ENCODE measurements around the gene CSNK1D. TPM values are rescaled to one million over a fixed set of nuclear protein-coding genes. Genes with fewer than 3 reads are reported as not detected.
A peak's percentile ranks its signal among the peaks of the same experiment; 100 is the strongest.

CSNK1D gene
- total RNA-seq, 1 donor, result 57.0 TPM

DNA sequence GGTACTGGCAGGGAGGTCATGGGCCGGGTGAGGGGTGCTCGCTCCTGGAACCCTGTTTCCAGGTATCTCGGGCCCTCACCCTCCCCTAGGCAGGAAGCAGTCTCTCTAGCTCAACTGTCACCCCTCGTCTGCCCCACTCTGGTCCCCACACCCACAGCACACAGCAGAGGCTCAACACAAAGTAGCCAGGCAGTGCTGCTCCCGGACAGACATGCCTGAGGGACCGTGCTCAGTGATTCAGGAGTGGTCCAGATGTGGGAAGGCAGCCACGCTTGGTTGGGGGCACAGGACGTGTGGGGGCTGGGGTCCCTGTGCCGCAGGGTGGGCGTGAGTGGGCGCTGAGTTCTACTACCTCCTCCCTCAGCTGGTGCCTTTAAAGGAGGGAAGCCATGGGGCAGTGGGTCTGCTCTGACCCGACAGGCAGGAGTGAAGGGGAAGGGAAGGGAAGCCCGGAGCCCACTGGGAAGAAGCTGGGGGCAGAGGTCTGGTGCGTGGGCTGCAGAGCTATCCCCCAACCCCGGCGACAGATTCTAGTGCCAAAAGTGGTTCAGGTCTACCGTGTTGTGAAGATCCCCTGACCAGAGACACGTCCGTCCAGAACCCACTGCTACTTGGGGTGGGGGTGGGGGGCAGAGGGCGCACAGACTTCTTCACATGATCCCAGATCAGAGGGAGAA is 32.9 kb downstream of the CSNK1D start:
- TF ChIP-seq CTCF (IDR thresholded peaks at IDR 0.05; ENCODE audit: insufficient read depth, low read depth, low read length), result no peak
- H3K4me3 ChIP-seq (ENCODE audit: low read depth, low read length), result no peak overlapping the region
- DNase-seq (ENCODE audit: low read depth), result no peak

DNA sequence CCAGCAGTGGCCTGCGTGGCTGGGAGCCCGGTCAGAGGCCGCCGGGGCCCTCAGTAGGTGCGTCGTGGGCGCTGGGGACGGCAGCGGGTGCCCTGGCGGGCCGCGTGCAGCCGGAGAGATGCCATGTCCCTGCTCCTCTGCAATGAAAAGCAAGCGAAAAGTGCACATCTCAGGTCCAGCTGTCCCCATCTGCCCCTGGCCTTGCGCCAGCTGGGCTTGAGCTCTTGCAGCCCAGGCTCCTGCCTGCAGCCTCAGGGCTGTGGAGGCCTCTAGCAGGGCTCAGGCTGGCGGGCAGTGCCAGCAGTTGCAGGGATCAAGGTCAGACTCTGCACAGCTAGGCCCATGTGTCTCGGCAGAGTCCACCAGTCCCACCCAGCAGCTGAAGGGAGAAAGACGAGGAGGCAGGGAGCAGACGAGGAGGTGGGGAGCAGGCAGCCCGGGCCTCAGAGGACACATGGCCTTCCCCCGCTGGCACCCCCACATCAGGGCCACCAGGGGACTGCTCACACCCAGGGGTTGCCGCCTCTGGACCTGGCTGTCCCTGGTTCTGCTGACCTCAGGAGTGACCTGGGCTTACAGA is 33.5 kb downstream of the CSNK1D start:
- peak; percentile 41 for DNase-seq (ENCODE audit: low read depth)

DNA sequence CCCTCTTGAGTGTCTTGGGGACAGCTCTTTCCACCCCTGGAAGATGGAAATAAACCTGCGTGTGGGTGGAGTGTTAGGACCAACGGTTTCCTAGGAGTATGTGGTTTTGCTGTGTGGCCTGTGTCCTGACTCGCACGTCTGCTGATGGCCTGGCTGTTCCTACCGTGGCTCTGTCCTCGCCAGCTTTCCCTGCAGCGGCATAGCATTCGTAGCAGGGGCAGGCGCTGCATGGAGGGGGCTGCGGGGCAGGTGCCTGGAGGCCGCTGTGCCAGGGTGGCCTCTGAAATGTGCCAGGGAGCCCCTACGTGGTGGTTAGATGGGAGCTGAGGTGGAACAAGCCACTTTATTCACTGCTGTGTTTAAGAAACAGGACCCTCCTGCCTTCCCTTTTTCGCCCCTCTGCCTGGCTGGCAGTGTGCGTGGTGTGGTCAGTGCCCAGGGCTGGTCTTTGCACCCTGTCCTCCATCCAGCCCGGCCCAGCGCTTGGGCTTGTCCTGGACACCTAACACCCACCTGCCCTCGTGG is 34.0 kb downstream of the CSNK1D start:
- no peak for TF ChIP-seq CTCF (IDR thresholded peaks at IDR 0.05; ENCODE audit: insufficient read depth, low read depth, low read length)
- no peak for DNase-seq (ENCODE audit: low read depth)
- no peak overlapping the region for H3K4me3 ChIP-seq (ENCODE audit: low read depth, low read length)

More for the DNA sequence above, 33.5 kb downstream of the CSNK1D start:
- H3K4me3 ChIP-seq (ENCODE audit: low read depth, low read length), result no peak overlapping the region
- no peak for TF ChIP-seq CTCF (IDR thresholded peaks at IDR 0.05; ENCODE audit: insufficient read depth, low read depth, low read length)

DNA sequence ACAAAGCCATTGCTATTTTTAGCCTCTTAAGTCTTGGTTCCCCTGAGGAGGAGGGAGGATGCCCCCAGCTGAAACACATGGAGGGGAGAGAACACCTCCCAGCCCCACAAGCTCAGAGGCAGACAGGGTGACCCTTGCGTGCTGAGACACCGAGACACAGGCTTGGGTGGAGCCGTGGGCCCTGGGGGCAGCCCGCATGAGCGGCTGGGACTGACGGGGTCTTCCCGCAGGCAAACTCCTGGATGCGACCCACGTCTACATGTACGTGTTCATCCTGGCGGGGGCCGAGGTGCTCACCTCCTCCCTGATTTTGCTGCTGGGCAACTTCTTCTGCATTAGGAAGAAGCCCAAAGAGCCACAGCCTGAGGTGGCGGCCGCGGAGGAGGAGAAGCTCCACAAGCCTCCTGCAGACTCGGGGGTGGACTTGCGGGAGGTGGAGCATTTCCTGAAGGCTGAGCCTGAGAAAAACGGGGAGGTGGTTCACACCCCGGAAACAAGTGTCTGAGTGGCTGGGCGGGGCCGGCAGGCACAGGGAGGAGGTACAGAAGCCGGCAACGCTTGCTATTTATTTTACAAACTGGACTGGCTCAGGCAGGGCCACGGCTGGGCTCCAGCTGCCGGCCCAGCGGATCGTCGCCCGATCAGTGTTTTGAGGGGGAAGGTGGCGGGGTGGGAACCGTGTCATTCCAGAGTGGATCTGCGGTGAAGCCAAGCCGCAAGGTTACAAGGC is 34.9 kb downstream of the CSNK1D start:
- TF ChIP-seq CTCF (IDR thresholded peaks at IDR 0.05; ENCODE audit: insufficient read depth, low read depth, low read length), result no peak
- DNase-seq (ENCODE audit: low read depth), result peak; percentile 95
- H3K4me3 ChIP-seq (ENCODE audit: low read depth, low read length), result no peak overlapping the region

DNA sequence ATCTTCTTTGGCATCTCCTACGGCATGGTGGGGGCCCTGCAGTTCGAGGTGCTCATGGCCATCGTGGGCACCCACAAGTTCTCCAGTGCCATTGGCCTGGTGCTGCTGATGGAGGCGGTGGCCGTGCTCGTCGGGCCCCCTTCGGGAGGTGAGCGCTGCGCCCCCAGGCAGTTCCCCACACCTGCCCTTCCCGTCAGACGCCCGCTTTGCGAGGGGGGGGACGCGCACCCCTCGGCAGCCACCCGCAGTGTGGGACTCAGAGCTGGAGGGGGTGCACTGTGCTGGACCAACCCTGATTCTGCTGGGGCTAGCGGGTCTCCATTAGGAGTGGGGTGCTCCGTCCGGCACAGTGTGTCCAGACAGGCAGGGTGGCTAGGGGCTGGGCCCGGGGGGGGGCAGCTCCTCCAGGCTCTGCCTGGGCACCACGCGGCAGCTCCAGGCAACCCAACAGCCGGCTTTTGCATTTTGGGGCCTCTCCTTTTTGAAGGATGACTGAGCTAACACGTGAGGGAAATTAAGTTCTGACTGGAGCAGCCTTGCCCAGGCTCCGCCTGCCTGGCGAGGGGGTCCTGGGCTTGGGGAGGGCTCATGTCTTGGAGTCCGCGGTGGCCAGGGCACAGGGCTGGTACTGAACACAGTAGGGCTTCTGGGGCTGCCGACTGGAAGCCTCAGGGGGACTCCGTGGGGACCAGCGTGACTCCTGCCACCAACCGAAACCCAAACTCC is 35.6 kb downstream of the CSNK1D start:
- H3K4me3 ChIP-seq (ENCODE audit: low read depth, low read length), result no peak overlapping the region
- no peak for TF ChIP-seq CTCF (IDR thresholded peaks at IDR 0.05; ENCODE audit: insufficient read depth, low read depth, low read length)
- no peak for DNase-seq (ENCODE audit: low read depth)

- TF ChIP-seq CTCF (IDR thresholded peaks at IDR 0.05; ENCODE audit: insufficient read depth, low read depth, low read length), result no peak
- H3K4me3 ChIP-seq (ENCODE audit: low read depth, low read length), result no peak overlapping the region
- DNase-seq (ENCODE audit: low read depth), result no peak
Measured at GRCh38 chr17:82237083-82237745, 36.3 kb downstream of the CSNK1D start.
